K562 (cell line): Measurements from ENCODE around the gene ZNF556. TPM values are rescaled to one million over a fixed set of nuclear protein-coding genes. Genes with fewer than 3 reads are reported as not detected.
A peak's percentile ranks its signal among the peaks of the same experiment; 100 is the strongest.

Experiments used
- ASH1L ChIP-seq: fragments of 450-650 bp; IDR thresholded peaks from 2 replicates; pipeline ENCODE4 v1.6.1; 2018; ENCODE audit warnings: borderline replicate concordance, mild to moderate bottlenecking, low read depth; ENCODE audit not compliant: partially characterized antibody
- CHD2 ChIP-seq: IDR thresholded peaks from 2 replicates; pipeline ENCODE4 v1.6.1; 2011; ENCODE audit warnings: low read depth, low read length
- ELF1 ChIP-seq: fragments of 200-800 bp; sonication (Bioruptor generic); IDR thresholded peaks from 2 replicates; pipeline ENCODE4 v1.6.1; 2016; ENCODE audit warnings: missing genetic modification characterization, missing compliant biosample characterization
- FOXJ2 ChIP-seq: fragments of 200-800 bp; sonication (Bioruptor generic); IDR thresholded peaks from 2 replicates; pipeline ENCODE4 v1.6.1; 2016; ENCODE audit warnings: missing genetic modification characterization, missing compliant biosample characterization
- HDGF ChIP-seq: fragments of 450-650 bp; IDR thresholded peaks from 2 replicates; pipeline ENCODE4 v1.6.1; 2016
- HOXB6 ChIP-seq: fragments of 250-450 bp; sonication (Bioruptor Pico); IDR thresholded peaks from 2 replicates; pipeline ENCODE4 v1.5.1; 2022; ENCODE audit warnings: mild to moderate bottlenecking, borderline replicate concordance
- LARP7 ChIP-seq: fragments of 450-650 bp; IDR thresholded peaks from 2 replicates; pipeline ENCODE4 v1.6.1; 2016
- MTA2 ChIP-seq: fragments of 450-650 bp; IDR thresholded peaks from 2 replicates; pipeline ENCODE4 v1.6.1; 2016; ENCODE audit warnings: low read depth
- MXI1 ChIP-seq: IDR thresholded peaks from 2 replicates; pipeline ENCODE4 v1.6.1; 2011; ENCODE audit warnings: low read depth, mild to moderate bottlenecking, improper control_type of control experiment, low read length
- POLR2AphosphoS2 ChIP-seq: IDR thresholded peaks from 2 replicates; pipeline ENCODE4 v1.6.1; 2012; ENCODE audit warnings: low read length, improper control_type of control experiment
- POLR3G ChIP-seq: IDR thresholded peaks from 2 replicates; pipeline ENCODE4 v1.6.1; 2011; ENCODE audit not compliant: insufficient read length, insufficient replicate concordance; ENCODE audit errors: extremely low read depth
- SREBF2 ChIP-seq: sonication (generic); formaldehyde crosslinking; IDR thresholded peaks from 2 replicates; pipeline ENCODE4 v1.4.0; 2020; ENCODE audit warnings: mild to moderate bottlenecking, missing genetic modification reagents
- STAT5B ChIP-seq: fragments of 250-450 bp; sonication (Bioruptor Pico); IDR thresholded peaks from 2 replicates; pipeline ENCODE4 v1.8.0; 2021; ENCODE audit warnings: mild to moderate bottlenecking, inconsistent platforms
- TEAD4 ChIP-seq, 2 experiments: sonication (generic) in 1 of 2; formaldehyde crosslinking in 1 of 2; IDR thresholded peaks; 2 replicates each; pipeline versions ENCODE4 v1.6.1 to v1.8.0; 2012 to 2022; ENCODE audit warnings: borderline replicate concordance in 1 of 2, inconsistent platforms in 1 of 2, low read length in 1 of 2, mild to moderate bottlenecking in 1 of 2, missing genetic modification reagents in 1 of 2
- TRIM24 ChIP-seq, 2 experiments: fragments of 450-650 bp; IDR thresholded peaks; 2 replicates each; pipeline ENCODE4 v1.6.1; 2016
- polyA plus RNA-seq, 8 experiments: library from polyadenylated mRNA; depleted of rRNA in 4 of 8; stranded (reverse) in 5 of 8; unstranded in 3 of 8; fragments of >200 nt; fragmentation: Nextera tagmentation in 2 of 8; fragmentation: Illumina TruSeq in 1 of 8; extraction: Ambion mirVana in 2 of 8; extraction: Trizol in 1 of 8; gene quantifications; 2 replicates each; pipeline versions ENCODE4 v1.2.1 to v1.2.3, GENCODE V29; 2011 to 2014; ENCODE audit warnings: inconsistent platforms in 1 of 8, missing spikeins in 1 of 8
- total RNA-seq, 7 experiments: library from RNA; depleted of rRNA in 6 of 7; stranded (reverse); fragments of >200 nt in 6 of 7; fragmentation: Illumina TruSeq in 2 of 7; extraction: Trizol in 2 of 7; gene quantifications; 2 replicates each; pipeline versions ENCODE4 v1.2.1 to v1.2.3, GENCODE V29; 2011 to 2021; ENCODE audit warnings: low replicate concordance in 1 of 7
- TF ChIP-seq, protein P1 (sequence below), 2 experiments: IDR thresholded peaks in 1 of 2; conservative IDR thresholded peaks in 1 of 2; 2 replicates each; pipeline ENCODE4 v1.6.1; 2016; ENCODE audit warnings: low read depth in 2 of 2, mild to moderate bottlenecking in 1 of 2, missing compliant biosample characterization in 1 of 2, missing genetic modification characterization in 1 of 2, moderate library complexity in 1 of 2
- TF ChIP-seq, protein P2 (sequence below): sonication (generic); formaldehyde crosslinking; IDR thresholded peaks from 2 replicates; pipeline ENCODE4 v1.8.1; 2022; ENCODE audit warnings: missing genetic modification reagents
- TF ChIP-seq, protein P3 (sequence below): IDR thresholded peaks from 3 replicates; pipeline ENCODE4 v1.6.1; 2011; ENCODE audit warnings: borderline replicate concordance, mild to moderate bottlenecking; ENCODE audit not compliant: insufficient read length, insufficient read depth
- TF ChIP-seq, protein P4 (sequence below): sonication (generic); formaldehyde crosslinking; IDR thresholded peaks from 2 replicates; pipeline ENCODE4 v1.9.0; 2022; ENCODE audit warnings: mild to moderate bottlenecking, missing genetic modification reagents
- TF ChIP-seq, protein P5 (sequence below): fragments of 450-650 bp; IDR thresholded peaks from 2 replicates; pipeline ENCODE4 v1.6.1; 2016; ENCODE audit warnings: antibody characterized with exemption

Gene ZNF556
- total and polyA plus RNA-seq, 9 of the 15 experiments (the other 6 are each of a cell fraction or from before 2014, with no cell fraction given): 0.01 to 0.36 (median 0.10) TPM; not detected in 1

DNA sequence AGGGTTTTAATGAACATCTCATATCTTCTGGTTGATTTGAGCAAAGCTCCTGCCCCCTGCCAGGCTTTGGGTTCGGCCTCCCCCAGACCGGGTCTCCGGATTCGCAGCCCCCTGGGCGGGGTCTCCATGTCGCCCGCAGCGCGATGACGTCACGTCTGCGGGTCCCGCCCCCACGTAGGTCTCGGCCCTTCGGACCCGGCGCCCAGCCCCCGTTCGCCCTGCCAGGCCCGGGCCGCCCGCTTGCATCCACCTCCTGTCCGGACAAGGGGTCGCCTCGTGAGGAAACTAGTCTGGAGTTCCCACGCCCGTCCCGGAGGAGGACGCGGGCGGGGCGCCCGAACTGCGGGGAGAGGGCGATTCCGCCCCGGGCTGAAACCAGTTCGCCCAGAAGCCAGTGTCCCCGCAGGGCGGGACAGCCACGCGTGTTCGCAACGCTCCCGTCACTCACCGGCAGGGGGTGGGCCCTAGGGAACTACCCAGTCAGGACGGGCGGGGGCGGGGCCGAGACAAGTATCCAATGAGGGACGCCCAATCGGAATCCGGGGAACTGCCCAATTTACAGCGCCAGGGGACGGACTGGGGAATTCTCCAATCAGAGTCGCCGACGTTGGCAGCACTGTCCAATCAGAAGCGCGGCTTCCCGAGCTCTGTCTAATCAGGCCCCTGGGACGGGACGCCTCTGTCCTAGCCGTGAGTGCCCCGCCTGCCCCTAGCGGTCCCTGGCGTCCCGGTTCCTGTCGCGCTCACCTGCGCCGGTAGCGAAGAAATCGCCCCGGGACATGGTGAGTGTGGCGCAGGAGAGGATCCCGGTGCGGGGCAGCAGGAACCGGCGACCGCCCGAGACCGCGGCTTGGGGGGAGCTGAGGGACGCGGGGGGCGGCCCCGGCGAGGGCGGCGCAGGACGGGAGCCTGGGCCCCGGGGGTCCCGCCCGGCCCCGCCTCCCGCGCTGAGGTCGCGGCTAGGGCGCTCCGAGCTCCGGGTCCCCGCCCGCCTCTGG lies 26.0 kb upstream of the ZNF556 start, which contains the start of gene ZNF555 (continued):
- TF ChIP-seq CHD2: peak; percentile 88
- TF ChIP-seq, protein P1, sequence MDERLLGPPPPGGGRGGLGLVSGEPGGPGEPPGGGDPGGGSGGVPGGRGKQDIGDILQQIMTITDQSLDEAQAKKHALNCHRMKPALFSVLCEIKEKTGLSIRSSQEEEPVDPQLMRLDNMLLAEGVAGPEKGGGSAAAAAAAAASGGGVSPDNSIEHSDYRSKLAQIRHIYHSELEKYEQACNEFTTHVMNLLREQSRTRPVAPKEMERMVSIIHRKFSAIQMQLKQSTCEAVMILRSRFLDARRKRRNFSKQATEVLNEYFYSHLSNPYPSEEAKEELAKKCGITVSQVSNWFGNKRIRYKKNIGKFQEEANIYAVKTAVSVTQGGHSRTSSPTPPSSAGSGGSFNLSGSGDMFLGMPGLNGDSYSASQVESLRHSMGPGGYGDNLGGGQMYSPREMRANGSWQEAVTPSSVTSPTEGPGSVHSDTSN (CRISPR knock-in tag; IDR thresholded peaks at IDR 0.05; ENCODE audit: low read depth): peak; percentile 91
- TF ChIP-seq, protein P1 (tag; conservative IDR thresholded peaks at IDR 0.05; ENCODE audit: low read depth): peak; percentile 98
- TF ChIP-seq STAT5B (CRISPR knock-in tag): no peak
- TF ChIP-seq LARP7: no peak
- TF ChIP-seq HOXB6: no peak
- TF ChIP-seq ASH1L: peak; percentile 98
- TF ChIP-seq, protein P2, sequence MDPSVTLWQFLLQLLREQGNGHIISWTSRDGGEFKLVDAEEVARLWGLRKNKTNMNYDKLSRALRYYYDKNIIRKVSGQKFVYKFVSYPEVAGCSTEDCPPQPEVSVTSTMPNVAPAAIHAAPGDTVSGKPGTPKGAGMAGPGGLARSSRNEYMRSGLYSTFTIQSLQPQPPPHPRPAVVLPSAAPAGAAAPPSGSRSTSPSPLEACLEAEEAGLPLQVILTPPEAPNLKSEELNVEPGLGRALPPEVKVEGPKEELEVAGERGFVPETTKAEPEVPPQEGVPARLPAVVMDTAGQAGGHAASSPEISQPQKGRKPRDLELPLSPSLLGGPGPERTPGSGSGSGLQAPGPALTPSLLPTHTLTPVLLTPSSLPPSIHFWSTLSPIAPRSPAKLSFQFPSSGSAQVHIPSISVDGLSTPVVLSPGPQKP (CRISPR knock-in tag): no peak
- TF ChIP-seq, protein P3, sequence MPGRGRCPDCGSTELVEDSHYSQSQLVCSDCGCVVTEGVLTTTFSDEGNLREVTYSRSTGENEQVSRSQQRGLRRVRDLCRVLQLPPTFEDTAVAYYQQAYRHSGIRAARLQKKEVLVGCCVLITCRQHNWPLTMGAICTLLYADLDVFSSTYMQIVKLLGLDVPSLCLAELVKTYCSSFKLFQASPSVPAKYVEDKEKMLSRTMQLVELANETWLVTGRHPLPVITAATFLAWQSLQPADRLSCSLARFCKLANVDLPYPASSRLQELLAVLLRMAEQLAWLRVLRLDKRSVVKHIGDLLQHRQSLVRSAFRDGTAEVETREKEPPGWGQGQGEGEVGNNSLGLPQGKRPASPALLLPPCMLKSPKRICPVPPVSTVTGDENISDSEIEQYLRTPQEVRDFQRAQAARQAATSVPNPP: no peak
- TF ChIP-seq, protein P4, sequence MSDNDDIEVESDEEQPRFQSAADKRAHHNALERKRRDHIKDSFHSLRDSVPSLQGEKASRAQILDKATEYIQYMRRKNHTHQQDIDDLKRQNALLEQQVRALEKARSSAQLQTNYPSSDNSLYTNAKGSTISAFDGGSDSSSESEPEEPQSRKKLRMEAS (CRISPR knock-in tag): peak; percentile 78
- TF ChIP-seq POLR2AphosphoS2: no peak
- TF ChIP-seq POLR3G: no peak
- no peak for TF ChIP-seq HDGF
- TF ChIP-seq SREBF2 (CRISPR knock-in tag): no peak
- TF ChIP-seq ELF1: no peak
- TF ChIP-seq TEAD4 (IDR thresholded peaks at IDR 0.05; ENCODE audit: low read length): no peak
- TF ChIP-seq TEAD4 (CRISPR knock-in tag; IDR thresholded peaks at IDR 0.05; ENCODE audit: borderline replicate concordance): no peak
- peak; percentile 66 for TF ChIP-seq MTA2
- peak in 1 of 2 experiments; percentile 33; a peak in 1 of 4 replicates for TF ChIP-seq TRIM24 (IDR thresholded peaks at IDR 0.05)
- TF ChIP-seq, protein P5, sequence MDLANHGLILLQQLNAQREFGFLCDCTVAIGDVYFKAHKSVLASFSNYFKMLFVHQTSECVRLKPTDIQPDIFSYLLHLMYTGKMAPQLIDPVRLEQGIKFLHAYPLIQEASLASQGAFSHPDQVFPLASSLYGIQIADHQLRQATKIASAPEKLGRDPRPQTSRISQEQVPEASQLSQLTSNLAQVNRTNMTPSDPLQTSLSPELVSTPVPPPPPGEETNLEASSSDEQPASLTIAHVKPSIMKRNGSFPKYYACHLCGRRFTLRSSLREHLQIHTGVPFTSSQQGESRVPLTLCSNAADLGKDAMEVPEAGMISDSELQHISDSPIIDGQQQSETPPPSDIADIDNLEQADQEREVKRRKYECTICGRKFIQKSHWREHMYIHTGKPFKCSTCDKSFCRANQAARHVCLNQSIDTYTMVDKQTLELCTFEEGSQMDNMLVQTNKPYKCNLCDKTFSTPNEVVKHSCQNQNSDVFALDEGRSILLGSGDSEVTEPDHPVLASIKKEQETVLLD: peak; percentile 97
- no peak for TF ChIP-seq FOXJ2 (tag)
- TF ChIP-seq MXI1: no peak
